Ishikawa (cell line): ENCODE measurements around the gene TAAR2.
A peak's percentile ranks its signal among the peaks of the same experiment; 100 is the strongest.

ENCODE experiments used
- CEBPB ChIP-seq: IDR thresholded peaks from 2 replicates; pipeline ENCODE4 v1.6.1; 2012
- CREB1 ChIP-seq: IDR thresholded peaks from 2 replicates; pipeline ENCODE4 v1.6.1; 2012; ENCODE audit warnings: low read depth
- EGR1 ChIP-seq: IDR thresholded peaks from 2 replicates; pipeline ENCODE4 v1.6.1; 2012
- EP300 ChIP-seq: IDR thresholded peaks from 2 replicates; pipeline ENCODE4 v1.6.1; 2012; ENCODE audit warnings: borderline replicate concordance
- FOXM1 ChIP-seq: IDR thresholded peaks from 2 replicates; pipeline ENCODE4 v1.6.1; 2012; ENCODE audit warnings: low read depth, borderline replicate concordance
- MAX ChIP-seq: IDR thresholded peaks from 2 replicates; pipeline ENCODE4 v1.6.1; 2012
- NFIC ChIP-seq: IDR thresholded peaks from 2 replicates; pipeline ENCODE4 v1.6.1; 2012
- RAD21 ChIP-seq: IDR thresholded peaks from 2 replicates; pipeline ENCODE4 v1.6.1; 2012; ENCODE audit warnings: low read depth
- REST ChIP-seq: IDR thresholded peaks from 2 replicates; pipeline ENCODE4 v1.6.1; 2012; ENCODE audit warnings: low read depth, mild to moderate bottlenecking
- TAF1 ChIP-seq: IDR thresholded peaks from 2 replicates; pipeline ENCODE4 v1.6.1; 2012; ENCODE audit warnings: low read depth, mild to moderate bottlenecking
- TCF12 ChIP-seq: IDR thresholded peaks from 2 replicates; pipeline ENCODE4 v1.6.1; 2012; ENCODE audit warnings: low read depth
- TEAD4 ChIP-seq: IDR thresholded peaks from 2 replicates; pipeline ENCODE4 v1.6.1; 2012
- USF1 ChIP-seq: IDR thresholded peaks from 2 replicates; pipeline ENCODE4 v1.6.1; 2012
- YY1 ChIP-seq: IDR thresholded peaks from 2 replicates; pipeline ENCODE4 v1.6.1; 2012; ENCODE audit warnings: low read depth
- ZBTB7A ChIP-seq: IDR thresholded peaks from 2 replicates; pipeline ENCODE4 v1.6.1; 2012; ENCODE audit warnings: low read depth

The TAAR2 gene

GRCh38 chr6:132607544-132608233, 16.4 kb downstream of the TAAR2 start:
- TF ChIP-seq EP300 (no peak), CREB1 (no peak), CEBPB (no peak), YY1 (no peak), FOXM1 (no peak)

- no peak for TF ChIP-seq TCF12
- TF ChIP-seq YY1, result no peak
- TF ChIP-seq CREB1, result no peak
- no peak for TF ChIP-seq USF1
- TF ChIP-seq MAX, result no peak
- no peak for TF ChIP-seq CEBPB
- no peak for TF ChIP-seq NFIC
- no peak for TF ChIP-seq FOXM1
- no peak for TF ChIP-seq RAD21
- no peak for TF ChIP-seq ZBTB7A
- no peak for TF ChIP-seq TEAD4
- TF ChIP-seq TAF1, result no peak
- no peak for TF ChIP-seq REST
- TF ChIP-seq EP300, result no peak
- no peak for TF ChIP-seq EGR1
Observed at GRCh38 chr6:132604635-132605152, 19.4 kb downstream of the TAAR2 start.

- peak; percentile 14; the same call in 1 of the 2 replicates for TF ChIP-seq RAD21
- no peak for TF ChIP-seq REST
Observed at GRCh38 chr6:132598473-132598872, 25.6 kb downstream of the TAAR2 start.

- TF ChIP-seq TEAD4 (no peak), CREB1 (no peak), MAX (no peak), CEBPB (no peak), REST (no peak), NFIC (no peak), EP300 (no peak), TAF1 (no peak), RAD21 (no peak), FOXM1 (no peak), USF1 (no peak), EGR1 (no peak), YY1 (no peak), TCF12 (no peak), ZBTB7A (no peak)
Observed at GRCh38 chr6:132596201-132596600, 27.9 kb downstream of the TAAR2 start.

- TF ChIP-seq TAF1 (no peak), YY1 (no peak), RAD21 (no peak), EP300 (no peak), NFIC (no peak), USF1 (no peak), ZBTB7A (no peak), MAX (no peak), CEBPB (no peak), REST (no peak), EGR1 (no peak), TCF12 (no peak), FOXM1 (no peak)
Observed at GRCh38 chr6:132592855-132593254, 31.2 kb downstream of the TAAR2 start.
